Effector memory CD8-positive, alpha-beta T cell (primary cell): ENCODE measurements around the gene XRCC5.

Experiments
- ATAC-seq: fragments of 150-1000 bp; cut with Tn5 transposase; replicated peaks from 2 replicates; pipeline ENCODE4 v1.10.0; 2021; ENCODE audit warnings: mild to moderate bottlenecking, moderate library complexity
- DNase-seq, 3 experiments: peaks; one replicate each; pipeline ENCODE4 v3.0.0; 2021
- H3K27ac Mint-ChIP-seq, 2 donors: one replicate each; pipeline ENCODE4 v1.8.0; 2022; ENCODE audit warnings: mild to moderate bottlenecking in 2 of 2, mixed read lengths in 2 of 2, moderate library complexity in 2 of 2
- H3K27me3 Mint-ChIP-seq, 2 donors: one replicate each; pipeline ENCODE4 v1.8.0; 2022; ENCODE audit warnings: mixed read lengths in 2 of 2
- H3K36me3 Mint-ChIP-seq: one replicate; pipeline ENCODE4 v1.8.0; 2022; ENCODE audit warnings: mild to moderate bottlenecking, moderate library complexity, mixed read lengths; ENCODE audit not compliant: insufficient read depth
- H3K4me1 Mint-ChIP-seq, 2 donors: one replicate each; pipeline ENCODE4 v1.8.0; 2022; ENCODE audit warnings: low read depth in 2 of 2, mixed read lengths in 2 of 2
- H3K4me3 Mint-ChIP-seq, 2 donors: one replicate each; pipeline ENCODE4 v1.8.0; 2022; ENCODE audit warnings: mild to moderate bottlenecking in 2 of 2, mixed read lengths in 2 of 2, moderate library complexity in 2 of 2
- H3K9me3 Mint-ChIP-seq, 2 donors: one replicate each; pipeline ENCODE4 v1.8.0; 2022; ENCODE audit warnings: mixed read lengths in 2 of 2

Gene XRCC5

DNA sequence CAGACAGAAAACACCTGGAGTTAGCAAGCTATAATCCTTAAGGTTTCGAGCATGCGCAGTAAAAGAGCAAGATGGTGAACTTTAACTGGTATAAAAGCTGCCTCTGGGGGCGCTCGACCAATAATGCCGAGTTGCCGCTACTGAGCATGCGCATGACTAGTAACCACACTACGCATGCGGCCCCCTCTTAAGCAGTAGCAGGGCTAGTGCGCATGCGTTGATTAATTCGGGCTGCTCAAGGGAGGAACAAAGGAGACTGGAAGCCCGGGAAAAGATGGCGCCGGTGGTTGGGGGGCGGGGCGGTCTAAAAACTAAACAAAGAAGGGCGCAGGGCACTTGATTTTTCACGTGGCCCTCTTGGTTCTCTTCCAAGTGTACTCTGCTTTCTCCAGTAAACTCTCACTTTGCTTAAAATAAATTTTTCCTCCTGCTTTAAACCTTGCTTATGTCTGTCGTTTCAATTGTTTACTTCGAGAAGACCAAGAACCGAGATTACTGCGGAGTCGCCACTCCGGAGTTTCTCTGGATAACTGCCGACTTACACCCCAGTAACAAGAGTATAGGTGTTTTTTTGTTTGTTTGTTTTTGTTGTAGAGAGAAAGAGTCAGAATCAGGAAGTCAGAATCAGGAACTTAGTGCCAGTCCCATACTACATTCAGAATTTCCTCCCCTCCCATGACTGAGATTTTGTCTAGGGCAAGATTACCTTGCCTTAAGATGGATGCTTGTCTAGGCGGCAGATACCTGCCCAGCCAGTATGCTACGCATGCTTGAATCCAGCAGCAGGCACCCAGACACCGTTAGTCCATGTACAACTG lies 5.8 kb downstream of the XRCC5 start:
- Mint-ChIP-seq H3K27ac (peak overlapping the region; percentile 97), H3K9me3 (no peaks in the 10 kb centered on the region), H3K4me3 (peak overlapping the region; percentile 82 to 83), H3K27me3 (no peaks in the 10 kb centered on the region), H3K36me3 (peaks cover 87% of the 10 kb centered on the region), H3K4me1 (peaks cover 57 to 82% of the 10 kb centered on the region in 2 donors)
- peak; percentile 97 to 98 (median 98) for DNase-seq
- ATAC-seq = peak; percentile 92

DNA sequence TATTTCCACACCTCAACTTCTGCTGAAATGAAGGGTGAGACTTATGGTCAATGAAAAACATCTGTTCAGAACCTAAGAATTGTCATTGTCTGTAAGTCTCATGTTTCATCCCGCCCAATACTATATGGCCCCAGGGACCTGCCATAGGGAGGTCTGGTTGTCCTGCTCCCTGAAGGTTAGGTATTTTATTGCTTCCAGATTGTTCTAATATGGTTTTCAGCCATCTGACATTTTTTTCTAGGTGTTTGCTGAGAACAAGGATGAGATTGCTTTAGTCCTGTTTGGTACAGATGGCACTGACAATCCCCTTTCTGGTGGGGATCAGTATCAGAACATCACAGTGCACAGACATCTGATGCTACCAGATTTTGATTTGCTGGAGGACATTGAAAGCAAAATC lies 7.3 kb downstream of the XRCC5 start:
- Mint-ChIP-seq H3K4me3 (peak overlapping the region; percentile 82 to 83), H3K36me3 (peaks cover 91% of the 10 kb centered on the region), H3K27me3 (no peaks in the 10 kb centered on the region), H3K4me1 (peaks cover 55 to 76% of the 10 kb centered on the region in 2 donors), H3K27ac (peak overlapping the region in 1 of 2 donors; percentile 26), H3K9me3 (no peaks in the 10 kb centered on the region)
- ATAC-seq = no peak
- DNase-seq = no peak

DNA sequence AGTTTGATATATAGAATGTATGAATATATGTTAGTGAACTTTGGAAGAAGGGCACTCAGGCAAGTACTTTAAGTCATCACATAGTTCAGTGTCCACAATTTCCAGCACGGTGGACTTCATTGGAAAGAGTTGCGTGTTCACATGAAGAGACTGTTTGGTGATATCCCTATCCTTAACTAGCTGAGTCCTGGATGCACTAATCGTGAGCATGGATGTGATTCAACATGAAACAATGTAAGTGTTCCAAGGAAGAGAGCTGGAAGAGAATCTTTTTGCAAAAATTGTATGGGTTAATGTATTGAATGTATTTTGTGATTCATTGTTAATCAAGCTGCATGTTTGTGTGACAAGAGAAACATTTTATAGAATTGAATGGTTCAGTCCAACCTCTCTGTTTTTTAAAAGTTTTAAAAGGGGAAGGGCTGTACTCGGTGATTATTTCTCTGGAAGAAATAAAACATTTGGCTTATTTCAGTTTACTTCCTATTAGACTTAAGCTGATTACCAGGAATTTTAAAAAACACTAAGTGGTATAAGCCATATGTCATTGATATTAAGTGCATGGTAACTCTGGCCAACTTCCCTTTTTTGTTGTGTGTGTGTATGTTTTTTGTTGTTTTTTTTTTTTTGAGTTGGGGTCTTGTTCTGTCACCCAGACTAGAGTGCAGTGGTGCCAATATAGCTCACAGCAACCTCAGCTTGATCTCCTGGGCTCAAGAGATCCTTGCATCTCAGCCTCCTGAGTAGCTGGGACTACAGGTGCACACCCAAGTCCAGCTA lies 8.6 kb downstream of the XRCC5 start:
- Mint-ChIP-seq H3K9me3 (no peaks in the 10 kb centered on the region), H3K27me3 (no peaks in the 10 kb centered on the region), H3K4me3 (no peak overlapping the region), H3K27ac (no peak overlapping the region), H3K4me1 (peaks cover 49 to 72% of the 10 kb centered on the region in 2 donors), H3K36me3 (peaks cover 91% of the 10 kb centered on the region)
- ATAC-seq (no peak), DNase-seq (no peak)

DNA sequence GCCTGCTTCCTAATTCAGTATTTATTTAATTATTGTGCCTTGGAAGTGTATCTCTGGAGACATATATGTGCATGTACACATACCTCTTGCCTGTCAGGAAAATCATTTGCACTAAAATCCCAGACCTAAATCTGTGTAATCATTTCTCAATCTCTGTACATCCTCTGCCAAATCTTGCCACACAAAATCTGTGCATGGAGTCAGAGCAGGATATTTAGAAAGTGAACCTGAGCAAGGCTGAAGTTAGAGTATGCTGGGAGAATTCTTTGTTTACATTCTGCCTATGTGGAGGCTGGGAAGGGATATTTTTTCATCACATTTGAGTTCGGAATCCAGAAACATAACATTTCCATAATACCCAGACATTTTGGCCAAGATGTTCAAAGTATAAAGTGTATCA lies 9.3 kb downstream of the XRCC5 start:
- Mint-ChIP-seq H3K27ac (no peak overlapping the region), H3K9me3 (no peaks in the 10 kb centered on the region), H3K27me3 (no peaks in the 10 kb centered on the region), H3K4me3 (no peak overlapping the region), H3K4me1 (peaks cover 44 to 65% of the 10 kb centered on the region in 2 donors), H3K36me3 (peaks cover 90% of the 10 kb centered on the region)
- no peak for DNase-seq
- no peak for ATAC-seq

DNA sequence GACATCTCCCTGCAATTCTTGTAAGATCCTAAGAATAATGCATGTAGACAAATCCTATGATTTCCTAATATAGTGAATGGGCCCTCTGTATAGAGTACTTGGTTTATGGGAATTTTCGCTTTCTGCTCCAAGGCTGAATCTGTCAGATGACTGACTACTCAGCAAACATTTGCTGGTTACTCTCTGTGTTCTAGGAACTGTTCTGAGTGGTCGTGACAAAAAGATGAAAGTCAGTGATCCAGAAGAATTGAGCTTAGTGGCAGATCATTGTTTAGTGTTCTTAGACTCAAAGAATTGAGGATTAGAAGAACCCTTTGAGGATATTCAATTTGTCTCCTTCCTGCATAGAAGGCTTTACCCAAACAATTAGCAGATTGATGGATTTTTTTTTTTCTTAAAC lies 10.0 kb downstream of the XRCC5 start:
- DNase-seq = no peak
- H3K4me1 Mint-ChIP-seq = peaks cover 42 to 60% of the 10 kb centered on the region in 2 donors
- no peak for ATAC-seq
- peaks cover 90% of the 10 kb centered on the region for H3K36me3 Mint-ChIP-seq
- no peaks in the 10 kb centered on the region for H3K27me3 Mint-ChIP-seq
- no peaks in the 10 kb centered on the region for H3K9me3 Mint-ChIP-seq
- no peak overlapping the region for H3K27ac Mint-ChIP-seq
- H3K4me3 Mint-ChIP-seq = no peak overlapping the region

DNA sequence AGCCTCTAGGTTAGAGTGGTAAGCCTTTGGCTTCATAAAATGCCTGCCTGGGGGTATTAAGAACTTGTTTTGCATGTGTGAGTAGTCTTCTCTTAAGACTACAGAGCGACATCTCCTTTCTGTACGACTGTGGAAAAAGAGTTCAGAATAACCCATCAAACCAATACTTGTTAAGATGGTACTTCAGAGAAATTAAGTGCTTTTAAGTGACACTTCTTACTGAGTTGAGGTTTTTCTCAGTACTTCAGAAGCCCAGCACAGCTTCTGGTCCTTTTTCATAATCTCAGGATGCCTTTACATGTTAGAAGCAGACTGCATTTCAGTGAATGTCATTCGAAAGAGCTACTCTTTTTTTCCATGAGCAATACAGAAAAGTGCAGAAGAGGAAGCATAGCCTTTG lies 10.8 kb downstream of the XRCC5 start:
- Mint-ChIP-seq H3K9me3 (no peaks in the 10 kb centered on the region), H3K27ac (peak overlapping the region in 1 of 2 donors; percentile 87), H3K36me3 (peaks cover 90% of the 10 kb centered on the region), H3K4me3 (no peak overlapping the region), H3K27me3 (no peaks in the 10 kb centered on the region), H3K4me1 (peaks cover 34 to 58% of the 10 kb centered on the region in 2 donors)
- ATAC-seq (no peak), DNase-seq (no peak)

DNA sequence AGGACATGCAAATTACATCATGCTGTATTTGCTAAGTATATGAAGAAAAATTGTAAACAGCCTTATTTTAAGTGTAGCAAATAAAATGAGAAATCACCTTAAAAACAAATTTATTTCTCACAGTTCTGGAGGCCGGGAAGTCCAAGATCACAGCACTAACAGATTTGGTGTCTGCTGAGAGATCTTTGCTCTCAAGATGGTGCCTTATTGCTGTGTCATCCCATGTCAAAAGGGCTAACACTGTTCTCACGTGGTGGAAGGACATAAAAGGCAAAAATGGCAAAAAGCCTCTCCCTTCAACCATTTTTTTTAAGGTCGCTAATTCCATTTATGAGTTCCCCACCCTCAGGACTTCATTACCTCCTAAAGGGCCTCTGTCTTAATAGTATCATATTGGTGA lies 12.1 kb downstream of the XRCC5 start:
- peaks cover 95% of the 10 kb centered on the region for H3K36me3 Mint-ChIP-seq
- H3K4me1 Mint-ChIP-seq = peaks cover 26 to 49% of the 10 kb centered on the region in 2 donors
- H3K9me3 Mint-ChIP-seq = no peaks in the 10 kb centered on the region
- DNase-seq (no peak), ATAC-seq (no peak)
- H3K27me3 Mint-ChIP-seq = no peaks in the 10 kb centered on the region
- H3K27ac Mint-ChIP-seq = peak overlapping the region in 1 of 2 donors; percentile 17
- H3K4me3 Mint-ChIP-seq = no peak overlapping the region

DNA sequence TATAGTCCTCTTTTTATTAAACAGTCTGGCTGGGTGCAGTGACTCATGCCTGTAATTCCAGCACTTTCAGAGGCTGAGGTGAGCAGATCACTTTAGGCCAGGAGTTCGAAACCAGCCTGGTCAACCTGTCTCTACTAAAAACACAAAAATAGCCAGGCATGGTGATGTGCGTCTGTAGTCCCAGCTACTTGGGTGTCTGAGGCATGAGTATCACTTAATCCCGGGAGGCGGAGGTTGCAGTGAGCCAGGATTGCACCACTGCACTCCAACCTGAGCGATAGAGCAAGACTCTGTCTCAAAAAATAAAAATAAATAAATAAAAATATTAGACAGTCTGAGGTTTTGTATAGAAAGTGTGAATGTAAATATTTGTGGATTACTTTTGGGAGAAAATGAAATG lies 17.8 kb downstream of the XRCC5 start:
- ATAC-seq = no peak

DNA sequence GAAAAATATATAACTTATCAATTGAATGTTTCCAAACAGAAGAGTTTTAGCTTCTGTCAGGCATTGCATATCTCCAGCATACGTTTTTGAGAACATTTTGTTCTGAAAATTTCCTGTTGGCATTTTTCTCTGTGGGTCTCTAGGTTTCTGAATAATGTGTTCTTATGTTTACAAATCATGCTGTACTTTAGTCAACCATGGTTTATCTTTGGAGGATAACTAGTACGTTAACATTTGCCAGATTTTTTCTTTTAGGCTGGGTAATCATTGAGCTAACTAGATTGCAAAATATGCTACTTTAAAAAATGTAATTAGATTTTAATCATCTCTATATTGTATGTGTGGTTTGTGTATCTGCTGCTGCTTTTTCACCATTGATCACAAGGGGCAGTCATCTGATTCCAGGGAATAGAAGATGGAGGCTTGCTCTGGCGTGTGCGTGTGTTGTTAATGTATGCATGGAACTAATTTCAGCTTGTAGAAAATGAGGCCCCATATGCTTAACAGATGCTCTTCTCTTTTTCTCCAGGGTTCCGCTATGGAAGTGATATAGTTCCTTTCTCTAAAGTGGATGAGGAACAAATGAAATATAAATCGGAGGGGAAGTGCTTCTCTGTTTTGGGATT lies 21.3 kb downstream of the XRCC5 start:
- Mint-ChIP-seq H3K9me3 (no peaks in the 10 kb centered on the region), H3K27me3 (no peaks in the 10 kb centered on the region), H3K4me3 (no peak overlapping the region), H3K4me1 (peaks cover 15 to 36% of the 10 kb centered on the region in 2 donors), H3K36me3 (peaks cover 89% of the 10 kb centered on the region), H3K27ac (no peak overlapping the region)
- DNase-seq = no peak
- ATAC-seq = no peak

More for the DNA sequence above, 17.8 kb downstream of the XRCC5 start:
- no peak for DNase-seq
- Mint-ChIP-seq H3K4me3 (peak overlapping the region in 1 of 2 donors; percentile 18), H3K4me1 (peaks cover 15 to 31% of the 10 kb centered on the region in 2 donors), H3K9me3 (no peaks in the 10 kb centered on the region), H3K36me3 (peaks cover 92% of the 10 kb centered on the region), H3K27me3 (no peaks in the 10 kb centered on the region), H3K27ac (peak overlapping the region in 1 of 2 donors; percentile 74)

DNA sequence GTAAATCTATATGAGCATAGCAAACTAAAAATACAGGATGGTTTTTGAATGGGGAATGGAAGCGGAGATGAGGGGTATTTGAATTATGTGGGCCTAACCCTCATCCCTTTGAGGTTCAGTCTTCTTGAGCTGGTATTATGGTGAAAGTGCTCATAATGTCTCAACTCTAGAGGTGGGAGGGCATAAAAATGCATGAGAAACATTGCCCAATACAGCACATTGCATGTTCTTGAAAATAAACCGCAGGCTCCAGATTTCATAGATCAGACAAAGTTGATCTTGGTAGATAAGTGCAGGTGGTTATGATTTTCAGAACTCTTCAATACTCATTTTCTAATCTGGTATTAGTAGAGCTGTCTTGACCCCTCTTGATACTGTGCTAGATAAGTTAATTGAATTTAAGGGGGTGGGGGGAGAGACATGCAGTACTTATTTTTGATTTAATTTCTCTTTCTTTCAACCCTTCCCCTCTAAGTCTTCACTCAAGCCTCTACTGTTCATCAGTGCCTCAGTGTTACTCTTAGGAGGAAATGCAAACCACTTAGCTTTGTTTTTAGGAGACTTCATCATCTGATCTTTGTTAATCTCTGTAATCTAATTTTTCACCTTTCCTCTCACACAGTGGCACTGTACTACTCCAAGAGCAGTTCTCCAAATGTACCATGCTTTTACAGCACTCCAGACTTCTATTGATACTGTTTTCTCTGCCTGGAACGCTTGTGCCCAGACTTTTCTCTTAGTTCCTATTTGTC lies 22.2 kb downstream of the XRCC5 start:
- no peak overlapping the region for H3K4me3 Mint-ChIP-seq
- H3K27me3 Mint-ChIP-seq = no peaks in the 10 kb centered on the region
- H3K36me3 Mint-ChIP-seq = peaks cover 89% of the 10 kb centered on the region
- peak overlapping the region; percentile 9 to 11 for H3K27ac Mint-ChIP-seq
- DNase-seq (no peak), ATAC-seq (no peak)
- H3K9me3 Mint-ChIP-seq = no peaks in the 10 kb centered on the region
- peaks cover 16 to 38% of the 10 kb centered on the region in 2 donors for H3K4me1 Mint-ChIP-seq

DNA sequence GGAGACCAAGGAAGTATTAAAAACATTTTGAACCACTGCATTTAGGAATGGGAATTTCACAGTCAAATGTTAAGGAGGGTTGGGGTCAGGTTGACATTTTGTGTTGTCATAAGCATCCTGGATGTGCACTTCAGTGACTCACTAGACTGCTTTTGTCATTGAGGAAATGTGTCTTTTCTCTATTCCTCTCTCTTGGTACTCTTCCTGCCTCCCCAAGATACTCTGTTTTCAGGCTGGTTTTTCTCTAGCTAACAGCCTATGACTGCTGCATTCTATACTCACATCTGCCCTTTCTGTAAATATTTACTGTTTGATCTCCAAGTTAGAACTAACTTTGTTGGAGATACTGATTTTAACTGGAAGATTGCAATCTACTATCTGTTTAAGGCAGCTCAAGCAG lies 23.4 kb downstream of the XRCC5 start:
- ATAC-seq (no peak), DNase-seq (no peak)
- Mint-ChIP-seq H3K4me1 (peaks cover 16 to 37% of the 10 kb centered on the region in 2 donors), H3K27me3 (no peaks in the 10 kb centered on the region), H3K4me3 (no peak overlapping the region), H3K36me3 (peaks cover 90% of the 10 kb centered on the region), H3K27ac (peak overlapping the region in 1 of 2 donors; percentile 20), H3K9me3 (no peaks in the 10 kb centered on the region)

DNA sequence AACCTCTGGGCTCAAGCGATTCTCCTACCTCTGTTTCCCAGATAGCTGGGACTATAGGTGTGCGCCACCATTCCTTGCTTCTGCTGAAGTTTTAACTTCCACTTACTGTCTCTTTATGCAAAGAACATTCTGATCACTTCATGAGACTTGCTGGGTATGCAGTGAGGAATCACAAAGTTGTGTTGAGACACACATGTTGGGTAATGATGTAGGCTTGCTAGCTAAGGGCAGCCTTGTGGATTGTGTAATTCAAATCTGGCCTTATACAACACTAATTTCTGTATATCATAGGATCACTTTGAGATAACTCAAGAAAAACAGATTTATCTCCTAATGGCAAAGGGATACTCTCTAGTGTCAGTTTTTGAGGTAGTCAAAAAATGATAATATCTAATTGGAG lies 24.2 kb downstream of the XRCC5 start:
- H3K27ac Mint-ChIP-seq = no peak overlapping the region
- peaks cover 90% of the 10 kb centered on the region for H3K36me3 Mint-ChIP-seq
- H3K4me1 Mint-ChIP-seq = peaks cover 13 to 38% of the 10 kb centered on the region in 2 donors

More for the DNA sequence above, 24.2 kb downstream of the XRCC5 start:
- DNase-seq = no peak
- H3K4me3 Mint-ChIP-seq = no peak overlapping the region
- H3K9me3 Mint-ChIP-seq = no peaks in the 10 kb centered on the region
- ATAC-seq = no peak
- no peaks in the 10 kb centered on the region for H3K27me3 Mint-ChIP-seq
